T-helper 9 cell (primary cell): ENCODE data around the gene SMTNL2.
"Not testable (repeated sequence)": the region's sequence is repeated elsewhere in the genome, so short reads cannot be mapped to it uniquely, and the experiment has no call there.

Experiments used
- DNase-seq: peaks from one replicate; pipeline ENCODE4 v3.0.0-alpha.2; 2020

Gene SMTNL2

GRCh38 chr17:4604736-4605135, 20.4 kb downstream of the SMTNL2 start:
- not testable (repeated sequence) for DNase-seq

GRCh38 chr17:4605826-4606225, 21.5 kb downstream of the SMTNL2 start:
- no peak for DNase-seq

GRCh38 chr17:4607261-4607741, 23.0 kb downstream of the SMTNL2 start:
- no peak for DNase-seq

GRCh38 chr17:4607773-4608187, 23.5 kb downstream of the SMTNL2 start:
- DNase-seq = no peak

GRCh38 chr17:4609761-4610160, 25.4 kb downstream of the SMTNL2 start:
- no peak for DNase-seq

GRCh38 chr17:4610162-4610561, 25.8 kb downstream of the SMTNL2 start:
- no peak for DNase-seq

- no peak for DNase-seq
These were observed 26.3 kb downstream of the SMTNL2 start for GRCh38 chr17:4610656-4611055.

GRCh38 chr17:4616476-4616875, 32.1 kb downstream of the SMTNL2 start:
- DNase-seq = no peak

GRCh38 chr17:4617090-4617489, 32.8 kb downstream of the SMTNL2 start:
- no peak for DNase-seq

- no peak for DNase-seq
These were observed 33.4 kb downstream of the SMTNL2 start for GRCh38 chr17:4617590-4618351.

- DNase-seq = no peak
These were observed 36.3 kb downstream of the SMTNL2 start for GRCh38 chr17:4620531-4621101.

GRCh38 chr17:4622375-4622774, 38.0 kb downstream of the SMTNL2 start:
- no peak for DNase-seq

- no peak for DNase-seq
These were observed 38.9 kb downstream of the SMTNL2 start for GRCh38 chr17:4623249-4623648.

- DNase-seq = not testable (repeated sequence)
These were observed 40.2 kb downstream of the SMTNL2 start for GRCh38 chr17:4624451-4624911.

GRCh38 chr17:4625181-4625617, 40.9 kb downstream of the SMTNL2 start:
- no peak for DNase-seq

- no peak for DNase-seq
These were observed 42.5 kb downstream of the SMTNL2 start for GRCh38 chr17:4626734-4627256.

- DNase-seq = no peak
These were observed 47.1 kb downstream of the SMTNL2 start for GRCh38 chr17:4631431-4631830.

- no peak for DNase-seq
These were observed 47.7 kb downstream of the SMTNL2 start for GRCh38 chr17:4631836-4632580.

- no peak for DNase-seq
These were observed 48.2 kb downstream of the SMTNL2 start for GRCh38 chr17:4632581-4632920.

GRCh38 chr17:4633643-4634042, 49.3 kb downstream of the SMTNL2 start:
- no peak for DNase-seq

- no peak for DNase-seq
These were observed 50.6 kb downstream of the SMTNL2 start for GRCh38 chr17:4634976-4635375.

GRCh38 chr17:4635823-4636375, 51.6 kb downstream of the SMTNL2 start:
- no peak for DNase-seq

- no peak for DNase-seq
These were observed 52.3 kb downstream of the SMTNL2 start for GRCh38 chr17:4636474-4637100.
